HepG2 (cell line): Measurements from ENCODE around the gene SRRM3. TPM values are rescaled to one million over a fixed set of nuclear protein-coding genes. Genes with fewer than 3 reads are reported as not detected.

ENCODE experiments used
- ARID5B ChIP-seq: IDR thresholded peaks from 2 replicates; pipeline ENCODE4 v1.4.0; 2020; ENCODE audit warnings: mild to moderate bottlenecking, missing genetic modification reagents
- ATF6 ChIP-seq: sonication (generic); formaldehyde crosslinking; conservative IDR thresholded peaks from 2 replicates; pipeline ENCODE4 v1.4.0; 2020; ENCODE audit warnings: missing genetic modification reagents
- BHLHE40 ChIP-seq: IDR thresholded peaks from 2 replicates; pipeline ENCODE4 v1.6.1; 2011; ENCODE audit warnings: low read length, improper control_type of control experiment
- DZIP1 ChIP-seq: sonication (generic); formaldehyde crosslinking; IDR thresholded peaks from 2 replicates; pipeline ENCODE4 v1.5.0; 2020; ENCODE audit warnings: mild to moderate bottlenecking, missing genetic modification reagents
- MAX ChIP-seq: IDR thresholded peaks from 2 replicates; pipeline ENCODE4 v1.6.1; 2012; ENCODE audit warnings: inconsistent platforms
- MTERF4 ChIP-seq: sonication (generic); formaldehyde crosslinking; IDR thresholded peaks from 2 replicates; pipeline ENCODE4 v1.8.0; 2023; ENCODE audit warnings: mild to moderate bottlenecking, missing genetic modification reagents
- NCOR1 ChIP-seq: fragments of 200-600 bp; sonication (generic); IDR thresholded peaks from 2 replicates; pipeline ENCODE4 v1.7.0; 2017; ENCODE audit warnings: antibody characterized with exemption, low read length, borderline replicate concordance
- NFYB ChIP-seq: sonication (generic); formaldehyde crosslinking; IDR thresholded peaks from 2 replicates; pipeline ENCODE4 v1.4.0; 2020; ENCODE audit warnings: missing genetic modification reagents
- PRPF4 ChIP-seq: fragments of 200-400 bp; formaldehyde crosslinking; IDR thresholded peaks from 2 replicates; pipeline ENCODE4 v1.6.1; 2016; ENCODE audit warnings: low read length, low read depth; ENCODE audit not compliant: poor library complexity, severe bottlenecking
- RBFOX2 ChIP-seq: fragments of 200-400 bp; formaldehyde crosslinking; IDR thresholded peaks from 2 replicates; pipeline ENCODE4 v1.6.1; 2017; ENCODE audit warnings: low read depth, mild to moderate bottlenecking, low read length
- TFAP4 ChIP-seq: sonication (generic); IDR thresholded peaks from 2 replicates; pipeline ENCODE4 v1.6.1; 2016; ENCODE audit warnings: low read depth, borderline replicate concordance
- U2AF1 ChIP-seq: fragments of 200-400 bp; formaldehyde crosslinking; optimal IDR thresholded peaks from 2 replicates; pipeline ENCODE3; 2017; ENCODE audit warnings: mild to moderate bottlenecking, low read depth, low read length
- ZNF543 ChIP-seq: sonication (generic); formaldehyde crosslinking; IDR thresholded peaks from 2 replicates; pipeline ENCODE4 v1.4.0; 2020; ENCODE audit warnings: mild to moderate bottlenecking, missing genetic modification reagents
- ZNF567 ChIP-seq: sonication (generic); formaldehyde crosslinking; IDR thresholded peaks from 2 replicates; pipeline ENCODE4 v1.8.1; 2023; ENCODE audit warnings: mild to moderate bottlenecking, missing genetic modification reagents, borderline replicate concordance
- ZNF788 ChIP-seq: sonication (generic); formaldehyde crosslinking; IDR thresholded peaks from 2 replicates; pipeline ENCODE4 v1.5.0; 2020; ENCODE audit warnings: mild to moderate bottlenecking, missing genetic modification reagents, borderline replicate concordance
- ZNF891 ChIP-seq: sonication (generic); formaldehyde crosslinking; IDR thresholded peaks from 2 replicates; pipeline ENCODE4 v1.5.0; 2020; ENCODE audit warnings: mild to moderate bottlenecking, missing genetic modification reagents
- ZZZ3 ChIP-seq: sonication (generic); formaldehyde crosslinking; IDR thresholded peaks from 2 replicates; pipeline ENCODE4 v1.4.0; 2020; ENCODE audit warnings: missing genetic modification reagents, mild to moderate bottlenecking, borderline replicate concordance
- polyA plus RNA-seq, 8 experiments: library from polyadenylated mRNA; depleted of rRNA in 3 of 8; stranded (reverse) in 7 of 8; unstranded in 1 of 8; fragments of >200 nt; fragmentation: Illumina TruSeq in 4 of 8; extraction: Trizol in 4 of 8; gene quantifications; 2 replicates each; pipeline versions ENCODE4 v1.2.1 to v1.2.3, GENCODE V29; 2011 to 2016; ENCODE audit warnings: low read depth in 4 of 8, missing spikeins in 1 of 8, mixed read lengths in 1 of 8; ENCODE audit not compliant: insufficient read depth in 1 of 8
- total RNA-seq, 5 experiments: library from RNA; depleted of rRNA; stranded (reverse); fragments of >200 nt; fragmentation: Illumina TruSeq; extraction: Trizol; gene quantifications; 2 replicates each; pipeline ENCODE4 v1.2.3, GENCODE V29; 2016; ENCODE audit warnings: low read depth in 1 of 5

The SRRM3 gene
- total and polyA plus RNA-seq, 2 of the 13 experiments (the other 11 are each of a cell fraction or from before 2014, with no cell fraction given): 0.13 to 0.54 TPM

- TF ChIP-seq ATF6 (CRISPR knock-in tag): no peak
- TF ChIP-seq MAX: peak; percentile 47; the same call in 1 of the 2 replicates
- TF ChIP-seq MTERF4 (CRISPR knock-in tag): no peak
- TF ChIP-seq ZNF891 (CRISPR knock-in tag): peak; percentile 93
- no peak for TF ChIP-seq TFAP4
- no peak for TF ChIP-seq PRPF4
- TF ChIP-seq ZZZ3 (CRISPR knock-in tag): no peak
- 0 out of 2 replicates have a peak, but pooled peaks have one; percentile 23 for TF ChIP-seq ZNF543
- TF ChIP-seq U2AF1: no peak
- TF ChIP-seq ZNF567: 0 out of 2 replicates have a peak, but pooled peaks have one; percentile 30
- no peak for TF ChIP-seq NCOR1
- TF ChIP-seq ZNF788 (CRISPR knock-in tag): peak; percentile 61; the same call in 1 of the 2 replicates
- no peak for TF ChIP-seq BHLHE40
- peak; percentile 47; the same call in 1 of the 2 replicates for TF ChIP-seq ARID5B (CRISPR knock-in tag)
- TF ChIP-seq RBFOX2: peak; percentile 89
- peak; percentile 94 for TF ChIP-seq NFYB (CRISPR knock-in tag)
- TF ChIP-seq DZIP1 (CRISPR knock-in tag): peak; percentile 59; the same call in 1 of the 2 replicates
Observed at GRCh38 chr7:76317782-76318487, 116.2 kb downstream of the SRRM3 start (continued).
